HG03064 (cell line): Measurements from ENCODE around the gene ITPR1.

ENCODE experiments used
- ATAC-seq: cut with Tn5 transposase; IDR thresholded peaks from one replicate; pipeline ENCODE4 v1.9.1; 2021; ENCODE audit warnings: low read depth; ENCODE audit not compliant: unreplicated experiment

Gene ITPR1

DNA sequence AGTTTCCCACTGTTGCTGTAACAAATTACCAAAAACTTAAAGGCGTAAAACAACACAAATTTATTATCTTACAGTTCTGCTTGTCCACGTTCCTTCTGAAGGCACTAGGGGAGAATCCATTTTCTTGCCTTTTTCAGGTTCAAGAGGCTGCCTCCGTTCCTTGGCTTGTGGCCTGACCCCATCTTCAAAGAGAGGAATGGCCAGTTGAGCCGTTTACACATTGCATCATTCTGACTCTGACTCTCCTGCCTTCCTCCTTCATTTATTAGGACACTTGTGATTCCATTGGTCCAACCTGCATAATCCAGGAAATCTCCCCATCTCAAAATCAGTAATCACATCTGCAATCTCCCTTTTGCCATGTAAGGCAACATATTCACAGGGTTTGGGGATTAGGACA, 363.4 kb downstream of the ITPR1 start:
- ATAC-seq, result no peak

DNA sequence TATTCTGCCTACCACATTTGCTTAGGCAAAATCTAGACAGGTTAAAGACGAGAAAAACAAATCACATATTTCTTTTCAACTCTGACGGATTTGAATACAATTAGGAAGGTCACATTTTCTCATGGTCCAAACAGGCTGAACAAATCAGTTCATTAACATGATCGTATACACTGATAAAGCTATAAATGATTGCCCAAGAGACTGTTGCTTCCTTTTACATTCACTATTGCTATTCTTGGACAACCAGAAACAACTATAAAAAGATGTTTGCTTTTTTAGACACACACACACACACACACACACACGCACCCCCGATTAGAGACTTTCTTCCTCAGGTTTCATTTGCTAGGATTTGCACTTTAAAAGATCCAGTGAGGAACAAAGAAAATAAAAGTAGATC, 363.8 kb downstream of the ITPR1 start:
- ATAC-seq, result no peak

DNA sequence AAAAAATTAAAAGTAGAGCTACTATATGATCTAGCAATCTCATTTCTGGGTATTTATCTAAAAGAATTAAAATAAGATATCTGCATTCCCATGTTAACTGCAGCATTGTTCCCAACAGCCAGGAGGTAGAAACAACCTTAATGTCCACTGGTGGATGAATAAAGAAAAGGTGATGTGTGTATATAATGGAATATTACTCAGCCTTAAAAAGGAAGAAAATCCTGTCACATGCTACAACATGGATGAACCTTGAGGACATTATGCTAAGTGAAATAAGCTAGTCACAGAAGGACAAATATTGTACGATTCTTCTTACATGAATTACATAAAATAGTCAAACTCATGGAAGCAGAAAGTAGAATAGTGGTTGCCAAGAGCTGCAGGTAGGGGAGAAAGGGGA, 366.6 kb downstream of the ITPR1 start:
- no peak for ATAC-seq

DNA sequence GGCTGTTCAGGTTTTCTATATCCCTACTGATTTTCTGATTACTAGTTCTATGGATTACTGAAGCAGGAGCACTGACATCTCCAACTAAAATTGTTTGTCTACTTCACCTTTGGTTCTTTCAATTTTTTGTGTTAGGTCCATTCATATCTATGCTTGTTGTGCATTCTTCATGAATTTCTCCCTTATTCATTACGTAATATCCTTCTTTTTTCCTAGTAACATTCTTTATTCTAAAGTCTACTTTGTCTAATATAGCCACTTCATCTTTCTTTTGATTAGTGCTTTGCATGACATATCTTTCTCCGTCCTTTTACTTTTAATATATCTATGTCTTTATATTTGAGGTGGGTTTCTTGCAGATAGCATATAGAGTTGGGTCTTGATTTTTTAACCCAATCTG, 369.8 kb downstream of the ITPR1 start:
- ATAC-seq, result no peak

DNA sequence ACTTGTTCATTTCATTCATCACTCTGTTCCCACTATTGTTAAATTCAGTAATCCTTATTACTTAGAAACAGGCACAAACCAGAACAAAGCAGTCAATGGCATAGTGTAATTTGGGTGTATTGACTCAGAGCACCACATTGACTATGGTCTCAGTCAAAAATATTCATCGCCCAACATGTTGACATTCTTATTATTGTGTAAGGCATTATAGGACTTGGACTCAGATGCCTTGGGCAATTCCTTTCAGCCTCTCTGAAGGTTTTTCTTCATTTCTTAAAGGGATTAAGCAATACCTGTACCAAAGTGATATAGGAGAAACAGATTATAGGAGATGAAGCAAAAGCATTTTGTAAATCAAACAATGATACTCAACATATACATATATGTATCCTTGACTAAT, 371.4 kb downstream of the ITPR1 start:
- ATAC-seq, result no peak

DNA sequence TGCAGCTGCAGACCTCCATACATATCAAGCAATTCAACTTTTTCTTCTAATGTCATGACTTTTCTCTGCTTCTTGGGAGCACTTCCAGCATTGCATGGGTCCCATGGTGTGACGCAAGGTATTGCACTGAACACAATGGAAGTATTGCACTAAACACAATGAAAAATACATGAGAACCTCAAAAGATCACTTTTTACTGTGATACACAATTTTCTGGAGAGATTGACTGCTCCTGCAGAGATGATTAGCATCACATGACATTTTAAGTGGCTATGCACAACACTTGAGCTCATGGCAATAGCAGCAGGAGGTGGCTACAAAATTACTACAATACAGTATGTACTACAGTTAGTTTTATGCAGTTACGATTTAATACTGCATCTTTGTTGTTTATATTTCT, 372.6 kb downstream of the ITPR1 start:
- no peak for ATAC-seq

DNA sequence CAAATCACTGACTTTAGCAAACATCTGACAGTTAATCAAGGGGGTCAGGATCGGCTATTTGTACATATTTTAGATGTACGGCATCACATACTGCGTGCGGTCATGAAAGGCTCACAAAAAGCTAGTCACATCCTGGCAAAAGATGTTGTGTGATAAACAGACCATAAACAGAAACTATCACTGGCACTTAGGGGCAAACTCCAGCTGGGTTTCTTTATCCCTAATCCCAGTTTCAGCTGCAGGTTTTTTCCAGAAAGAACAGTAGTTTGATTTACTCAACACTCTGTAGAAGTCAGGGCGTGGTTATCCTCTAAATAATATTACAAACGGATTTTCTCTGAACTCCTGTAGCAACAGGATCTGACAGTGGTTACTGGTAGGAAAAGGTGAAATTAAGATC, 373.7 kb downstream of the ITPR1 start:
- no peak for ATAC-seq

DNA sequence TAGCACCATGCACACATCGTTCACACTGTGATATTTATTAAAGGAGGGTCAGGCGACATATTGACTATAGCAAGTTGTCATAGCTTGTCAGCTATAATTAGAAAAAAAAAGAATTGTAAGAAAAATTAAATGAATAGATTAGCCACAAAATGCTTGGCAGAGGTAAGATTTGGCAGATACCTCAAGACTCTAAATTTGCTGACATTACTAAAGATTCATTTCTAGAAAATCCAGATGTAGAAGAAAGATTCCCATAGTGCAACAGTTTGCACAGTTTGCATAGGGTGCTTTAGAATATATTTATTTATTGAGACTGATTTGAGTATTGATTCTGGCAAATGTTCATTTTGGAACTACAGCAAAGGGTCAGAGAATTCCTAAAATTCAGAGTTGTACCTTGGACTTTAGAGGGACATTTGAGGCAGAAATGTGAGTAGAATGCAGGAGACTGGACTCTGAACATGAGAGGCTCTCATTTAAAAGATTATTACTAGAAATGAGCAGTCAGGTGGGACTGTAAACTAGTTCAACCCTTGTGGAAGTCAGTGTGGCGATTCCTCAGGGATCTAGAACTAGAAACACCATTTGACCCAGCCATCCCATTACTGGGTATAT, 384.1 kb downstream of the ITPR1 start:
- no peak for ATAC-seq

DNA sequence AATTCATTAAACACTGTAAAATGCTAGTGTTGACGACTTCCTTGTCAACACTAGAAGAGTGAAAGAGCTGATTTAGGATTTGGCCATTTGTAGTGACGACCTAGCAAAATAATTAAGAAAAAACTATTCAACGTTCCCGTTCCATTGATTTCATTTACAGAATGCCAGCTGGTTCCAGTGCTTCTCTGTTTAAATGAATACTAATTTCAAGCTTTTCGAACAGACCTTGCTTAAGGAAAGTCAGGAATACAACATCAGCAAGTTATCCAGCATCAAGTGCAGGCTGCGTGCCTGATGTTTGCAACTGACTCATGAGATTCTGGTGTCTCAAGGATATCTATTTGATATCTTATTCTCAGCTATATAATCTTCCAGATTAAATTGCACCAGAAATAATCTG, 387.7 kb downstream of the ITPR1 start:
- no peak for ATAC-seq

DNA sequence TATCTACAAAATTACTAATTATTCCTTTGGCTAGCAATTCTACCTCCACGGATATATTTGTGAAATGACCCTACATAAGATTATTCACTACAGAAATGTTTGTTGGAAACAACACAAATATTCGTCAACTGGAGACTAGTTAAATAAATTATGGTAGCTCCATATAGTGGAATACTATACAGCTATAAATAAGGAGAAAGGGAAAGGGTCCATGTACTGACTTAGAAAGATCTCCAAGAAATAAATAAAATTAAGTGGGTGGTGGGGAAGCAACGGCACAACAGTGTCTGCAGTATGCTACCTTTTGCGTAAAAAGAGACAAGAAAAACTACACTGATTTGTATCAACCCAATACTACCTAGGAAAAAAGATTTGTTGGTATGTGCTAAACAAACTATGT, 389.4 kb downstream of the ITPR1 start:
- ATAC-seq, result no peak

DNA sequence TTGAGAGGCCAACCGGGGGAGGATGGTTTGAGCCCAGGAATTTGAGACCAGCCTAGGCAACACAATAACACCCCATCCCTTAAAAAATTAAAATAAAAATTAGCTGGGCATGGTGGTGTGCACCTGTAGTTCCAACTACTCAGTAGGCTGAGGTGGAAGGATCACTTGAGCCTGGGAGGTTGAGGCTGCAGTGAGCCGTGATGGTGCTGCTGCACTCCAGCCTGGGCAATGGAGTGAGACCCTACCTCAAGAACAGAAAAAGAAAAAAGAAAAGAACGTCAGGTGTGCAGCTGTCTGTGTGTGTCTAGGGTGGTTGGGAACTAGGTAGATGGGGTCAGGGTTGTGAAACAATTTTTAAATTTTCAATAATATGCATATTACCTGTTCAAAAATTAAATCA, 389.9 kb downstream of the ITPR1 start:
- ATAC-seq, result no peak

DNA sequence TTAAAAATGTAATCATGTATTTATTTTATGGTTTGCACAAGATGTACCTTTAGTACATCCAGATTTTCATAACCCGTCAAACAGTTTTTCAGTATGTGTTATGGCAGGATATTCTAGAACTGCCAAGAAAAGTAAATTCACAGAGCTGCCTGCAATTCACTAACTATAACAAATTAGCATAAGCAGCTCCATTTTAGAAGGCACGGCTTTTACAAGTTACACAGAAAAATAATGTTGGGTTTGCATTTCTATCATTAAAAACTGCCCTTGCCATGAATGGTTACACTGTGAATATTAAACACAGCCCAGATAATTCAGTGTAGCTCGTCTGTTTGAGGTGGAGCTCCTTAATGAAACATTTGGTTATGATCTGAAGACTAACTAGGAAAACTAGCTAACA, 391.7 kb downstream of the ITPR1 start:
- ATAC-seq, result no peak

DNA sequence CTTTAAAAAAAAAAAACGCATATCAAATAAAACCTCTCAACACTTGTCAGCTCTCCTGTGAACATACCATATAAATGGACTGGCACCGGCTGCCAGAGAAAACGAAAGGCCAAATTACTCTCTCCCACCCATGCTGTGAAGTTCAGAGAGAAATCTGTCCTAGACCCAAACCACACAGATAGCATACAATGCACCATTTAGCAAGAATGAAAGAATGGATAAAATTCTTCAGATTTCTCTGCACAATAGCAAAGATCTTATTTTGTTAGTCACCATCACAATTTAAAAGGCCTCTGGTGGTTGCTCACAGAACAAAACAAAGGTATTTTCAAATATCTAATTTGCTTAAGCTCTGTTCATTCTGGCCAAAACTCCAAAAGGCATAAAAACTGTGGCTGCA, 392.2 kb downstream of the ITPR1 start:
- no peak for ATAC-seq

DNA sequence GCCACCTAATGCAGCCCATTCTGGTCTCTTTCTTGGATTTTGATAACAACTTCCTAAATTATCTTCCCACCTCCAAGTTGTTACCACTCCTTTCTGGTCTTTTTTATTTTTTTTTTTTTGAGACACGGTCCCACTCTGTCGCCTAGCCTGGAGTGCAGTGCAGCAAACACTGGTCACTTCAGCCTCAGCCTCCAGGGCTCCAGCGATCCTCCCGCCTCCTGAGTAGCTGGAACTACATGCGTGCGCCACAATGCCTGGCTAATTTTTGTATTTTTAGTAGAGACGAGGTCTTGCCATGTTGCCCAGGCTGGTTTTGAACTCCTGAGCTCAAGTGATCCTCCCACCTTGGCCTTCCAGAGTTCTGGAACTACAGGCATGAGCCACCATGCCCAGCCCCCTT, 393.3 kb downstream of the ITPR1 start:
- ATAC-seq, result no peak

DNA sequence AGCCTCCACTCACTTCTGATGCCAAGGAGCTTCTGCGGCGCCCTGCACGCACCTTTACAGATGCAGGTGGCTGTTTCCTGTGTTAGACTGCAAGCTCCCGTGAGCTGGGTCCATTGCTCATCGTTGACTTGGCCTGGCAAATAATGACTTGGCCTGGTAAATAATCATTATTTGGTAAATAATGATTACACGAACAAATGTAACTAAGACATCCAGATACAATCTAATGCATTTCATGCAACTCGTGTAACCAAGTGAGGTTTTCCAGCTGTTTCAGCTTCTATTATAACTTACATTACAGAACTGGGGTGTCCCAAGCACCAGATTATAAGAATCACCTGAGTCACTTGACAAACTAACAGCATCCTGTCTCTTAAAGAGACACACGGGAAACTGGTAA, 394.0 kb downstream of the ITPR1 start:
- ATAC-seq, result no peak

DNA sequence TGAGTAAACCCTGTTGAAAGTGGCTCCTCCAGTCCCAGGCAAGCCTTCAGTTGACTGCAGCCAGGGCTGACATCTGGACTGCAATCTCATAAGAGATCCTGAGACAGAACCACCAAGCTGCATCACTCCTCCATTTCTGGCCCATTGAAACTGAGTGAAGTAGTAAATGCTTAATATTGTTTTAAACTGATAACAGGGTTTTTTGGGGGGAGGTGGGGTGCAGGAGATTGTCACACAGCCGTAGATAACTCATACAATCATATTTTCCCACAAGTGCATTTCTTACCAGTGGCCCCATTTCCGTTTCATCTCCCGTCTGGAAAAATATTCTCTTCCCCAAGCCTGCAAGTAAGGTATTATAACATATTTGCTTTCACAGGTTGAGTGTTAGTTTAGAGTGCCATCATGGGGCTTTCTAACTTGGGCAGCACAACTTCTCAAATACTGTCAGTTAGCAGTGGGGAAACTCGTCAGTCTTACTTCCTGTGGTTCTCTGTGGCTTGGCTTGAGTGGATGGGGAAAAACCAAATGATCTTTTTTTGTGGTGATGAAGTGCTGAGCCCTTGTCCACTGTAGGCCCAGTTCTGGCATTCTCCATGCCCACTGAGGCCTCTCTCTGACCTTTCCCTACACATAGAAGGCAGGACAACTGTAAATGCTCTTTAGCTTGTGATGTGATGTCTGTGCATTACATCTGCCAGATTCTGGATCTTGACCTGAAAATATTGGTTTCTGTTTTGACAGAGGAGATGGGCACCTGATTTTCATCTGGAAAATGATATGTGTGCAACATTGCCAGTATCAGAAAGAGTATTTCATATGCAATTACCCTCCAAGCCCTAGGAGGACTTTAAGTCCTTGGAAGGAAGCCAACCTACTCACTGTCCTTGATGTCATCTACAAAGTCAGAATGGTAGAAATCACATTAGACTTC, 396.0 kb downstream of the ITPR1 start:
- ATAC-seq, result peak; percentile 88

DNA sequence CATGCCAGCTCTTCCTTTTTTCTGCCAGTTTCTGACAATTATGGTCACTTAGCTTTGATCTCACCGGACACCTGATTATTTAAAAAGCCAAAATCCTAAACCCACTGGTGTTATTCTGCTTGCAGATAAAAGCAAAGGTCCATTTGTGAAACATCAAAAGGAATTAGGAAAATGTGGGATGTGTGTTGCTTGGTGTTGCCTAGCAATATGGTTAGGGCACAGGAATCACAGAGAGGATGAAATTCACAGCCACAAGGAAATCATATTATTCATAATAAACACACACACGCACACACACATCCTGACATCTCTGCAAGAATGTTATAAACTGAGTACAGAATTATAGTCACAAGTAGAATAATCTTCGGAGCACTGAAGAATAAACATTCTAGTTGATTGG, 396.7 kb downstream of the ITPR1 start:
- no peak for ATAC-seq

DNA sequence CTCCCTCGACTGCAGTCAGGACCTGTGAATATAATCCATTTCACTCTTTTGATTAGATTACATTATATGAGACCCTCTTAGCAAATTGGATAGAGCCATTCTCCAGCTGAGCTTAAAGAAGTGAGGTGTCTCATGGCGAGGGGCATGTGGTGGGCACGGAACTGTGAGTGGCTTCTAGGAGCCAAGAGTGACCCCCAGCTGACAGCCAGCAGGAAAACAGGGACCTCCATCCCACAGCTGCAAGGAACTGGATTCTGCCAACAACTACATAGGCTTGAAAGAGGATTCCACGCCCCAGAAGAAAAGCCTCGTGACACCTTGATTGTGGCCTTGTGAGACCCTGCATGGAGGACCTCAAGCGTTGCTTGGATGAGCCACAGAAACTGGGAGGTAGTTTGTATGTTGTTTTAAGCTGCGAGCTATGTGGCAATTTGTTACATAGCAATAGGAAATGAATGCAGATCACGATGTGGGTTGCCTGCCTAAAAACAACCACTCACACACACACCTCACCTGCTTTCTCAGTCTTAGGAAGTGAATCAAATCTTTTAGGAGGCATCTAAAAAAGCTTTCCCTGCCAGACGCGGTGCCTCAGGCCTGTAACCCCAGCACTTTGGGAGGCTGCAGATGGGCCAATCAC, 401.9 kb downstream of the ITPR1 start:
- ATAC-seq, result no peak

DNA sequence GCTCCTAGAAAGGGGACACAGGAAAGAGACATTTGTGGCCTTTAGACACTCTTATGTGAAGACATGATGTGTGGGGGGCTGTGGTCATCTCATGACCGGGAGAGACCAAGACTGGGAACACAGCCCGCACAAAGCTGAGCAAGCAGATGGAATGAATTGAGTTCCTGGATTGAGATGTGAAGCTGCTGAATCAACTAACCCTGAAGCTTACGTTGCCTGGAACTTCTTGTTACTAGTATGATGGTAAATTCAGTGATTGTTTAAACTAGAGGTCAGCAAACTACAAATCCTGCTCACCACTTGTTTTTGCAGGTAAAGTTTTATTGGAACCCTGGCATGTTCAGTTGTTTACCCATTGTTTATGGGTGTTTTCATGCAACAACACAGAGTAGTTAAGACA, 402.7 kb downstream of the ITPR1 start:
- ATAC-seq, result no peak
